Stimulated activated CD4-positive, alpha-beta T cell treated with anti-CD3 and anti-CD28 coated beads, Interleukin-1b, Interleukin-23, amount 100 ng/mL, for 1 hour (primary cell): ENCODE measurements around the gene ARRDC5.
"Not testable (repeated sequence)": the region's sequence is repeated elsewhere in the genome, so short reads cannot be mapped to it uniquely, and the experiment has no call there.

Experiments
- DNase-seq, 2 donors: peaks; one replicate each; pipeline ENCODE4 v3.0.0-alpha.2; 2020; ENCODE audit warnings: low read depth in 2 of 2

Gene ARRDC5

DNA sequence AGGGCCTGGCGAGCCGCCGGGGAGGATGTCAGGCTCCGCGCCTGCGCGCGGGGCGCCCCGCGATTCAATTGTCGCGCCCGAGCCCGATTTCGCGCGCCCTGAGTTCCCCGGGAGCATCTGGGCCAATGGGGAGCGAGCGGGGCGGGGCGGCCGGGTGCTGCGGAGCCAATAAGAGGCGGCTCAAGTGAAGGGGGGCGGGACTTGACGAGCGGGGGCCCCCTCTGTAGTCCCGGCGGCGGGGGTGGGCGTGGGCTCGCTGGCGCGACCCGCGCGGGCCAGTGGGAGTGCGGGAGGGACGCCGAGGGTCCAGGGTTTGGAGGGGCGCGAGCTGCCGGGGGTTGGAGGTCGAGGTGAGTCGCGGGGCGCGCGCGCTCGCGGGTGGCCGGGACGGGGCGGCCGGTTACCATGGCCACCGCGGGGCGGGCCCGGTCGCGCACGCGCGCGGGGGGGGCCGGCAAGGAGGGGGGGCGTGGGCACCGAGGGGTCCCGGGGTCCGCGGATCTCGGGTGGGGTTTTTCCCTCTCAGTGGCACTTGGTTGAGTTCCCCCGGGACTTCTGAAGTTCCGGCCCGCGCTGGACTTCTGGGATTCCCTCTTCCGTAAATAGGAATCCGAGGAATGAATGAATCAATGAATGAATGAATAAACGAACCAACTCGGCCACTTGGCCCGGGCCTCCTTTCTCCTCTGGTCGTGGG, 7.3 kb upstream of the ARRDC5 start:
- DNase-seq, result peak; percentile 83 to 91

DNA sequence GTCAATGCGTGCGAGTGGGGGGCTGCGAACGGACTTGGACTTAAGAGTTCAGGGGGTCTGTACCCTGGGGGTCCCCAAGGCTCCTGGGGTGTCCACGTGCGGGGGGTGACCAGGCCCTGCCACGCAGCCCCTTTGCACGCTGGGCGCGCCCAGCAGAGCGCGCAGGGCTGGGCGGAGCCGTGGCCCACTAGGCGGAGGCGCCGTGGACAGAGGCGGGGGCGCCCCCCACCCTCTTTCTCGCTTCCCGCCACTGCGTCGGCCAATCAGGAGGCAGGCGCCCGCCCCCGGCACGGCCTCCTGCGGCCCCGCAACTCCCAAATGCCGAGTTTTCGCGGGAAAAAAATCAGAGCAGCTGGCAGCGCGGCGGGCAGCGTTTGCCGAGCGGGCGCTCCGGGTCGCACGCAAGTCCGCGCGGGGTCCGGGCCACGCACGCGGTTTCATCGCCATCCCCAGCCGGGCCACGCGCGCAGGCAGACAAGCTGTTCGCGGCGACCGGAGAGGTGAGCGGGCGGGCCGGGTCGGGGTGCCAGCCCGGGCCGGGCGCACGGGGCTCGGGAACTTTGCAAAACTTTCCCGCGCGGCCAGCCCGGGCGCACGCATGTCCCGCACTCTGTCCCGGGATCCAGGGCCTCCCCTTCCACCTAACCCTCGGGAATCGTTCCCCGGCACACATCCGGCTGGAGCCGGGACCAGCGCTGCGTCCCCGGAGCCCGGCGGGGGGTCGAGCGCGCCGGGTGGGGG, 6.6 kb upstream of the ARRDC5 start, which contains the start of gene UHRF1:
Gene UHRF1 (plus strand): TSS at position 346 of the 741 bp plus-strand sequence. CDS start 1,385 bp downstream, outside the sequence.
- no peak for DNase-seq

DNA sequence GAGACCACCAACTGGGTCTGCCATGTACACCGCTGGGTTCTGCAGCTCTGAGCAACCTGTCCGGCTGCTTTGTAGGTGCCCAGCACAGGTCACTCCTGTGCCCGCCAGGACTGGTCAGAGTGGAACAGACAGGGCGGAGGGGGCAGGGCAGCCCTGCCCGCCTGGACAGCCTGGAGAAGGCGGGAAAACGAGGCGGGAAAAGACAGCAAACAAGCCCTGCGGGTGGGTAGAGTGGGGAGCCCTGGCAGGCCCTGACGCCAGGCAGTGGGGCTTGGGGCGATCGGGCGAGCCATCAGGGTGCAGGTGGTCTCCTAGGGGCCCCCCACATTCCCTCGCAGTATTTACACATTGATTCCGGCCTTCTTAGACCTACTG, 6.1 kb upstream of the ARRDC5 start:
- DNase-seq, result no peak

DNA sequence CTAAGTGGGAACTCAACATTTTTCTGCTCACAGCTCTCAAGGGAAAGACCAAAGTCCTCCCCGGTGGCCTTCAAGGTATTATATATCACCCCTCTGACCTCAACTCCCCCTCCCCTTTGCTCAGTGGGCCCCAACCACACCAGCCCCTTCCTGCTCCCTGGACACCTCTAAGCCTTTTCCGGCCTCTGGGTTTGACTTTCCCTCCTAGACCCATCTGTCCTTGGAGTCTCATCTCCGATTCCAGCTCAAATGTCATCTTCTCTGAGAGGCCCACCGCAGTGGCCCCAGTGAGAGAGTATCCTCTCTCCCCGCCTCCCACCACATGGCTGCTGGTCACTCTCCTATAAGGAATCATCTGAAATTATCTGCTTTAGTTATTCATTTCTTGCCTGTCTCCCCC, 5.7 kb upstream of the ARRDC5 start:
- DNase-seq, result no peak

DNA sequence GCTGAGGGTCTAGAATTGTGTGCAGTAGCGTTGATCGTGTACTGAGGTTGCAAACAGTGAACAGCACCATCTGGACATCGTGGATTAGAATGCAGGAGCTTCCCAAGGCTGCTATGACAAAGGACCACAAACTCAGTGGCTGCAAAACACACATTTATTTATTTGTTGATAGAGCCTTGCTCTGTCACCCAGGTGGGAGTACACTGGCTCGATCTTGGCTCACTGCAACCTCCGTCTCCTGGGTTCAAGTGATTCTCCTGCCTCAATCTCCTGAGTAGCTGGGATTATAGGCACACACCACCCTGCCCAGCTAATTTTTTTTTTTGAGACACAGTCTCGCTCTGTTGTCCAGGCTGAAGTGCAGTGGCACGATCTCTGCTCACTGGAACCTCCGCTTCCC, 4.3 kb upstream of the ARRDC5 start:
- DNase-seq, result no peak

DNA sequence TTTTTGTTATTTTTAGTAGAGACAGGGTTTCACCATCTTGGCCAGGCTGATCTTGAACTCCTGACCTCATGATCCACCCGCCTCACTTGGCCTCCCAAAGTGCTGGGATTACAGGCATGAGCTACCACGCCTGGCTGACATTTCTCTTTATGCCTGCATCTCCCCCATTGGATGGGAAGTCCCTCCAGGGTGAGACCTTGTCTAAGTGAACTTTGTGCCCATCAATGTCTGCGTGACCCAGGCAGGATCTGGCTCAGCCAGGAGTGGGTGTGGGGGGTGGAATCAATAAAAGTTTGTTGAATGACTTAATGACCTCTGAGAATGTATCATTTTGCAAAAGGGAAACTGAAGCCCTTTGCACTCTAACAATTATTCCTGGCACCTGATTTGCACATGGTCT, 1.8 kb upstream of the ARRDC5 start:
- DNase-seq, result no peak

DNA sequence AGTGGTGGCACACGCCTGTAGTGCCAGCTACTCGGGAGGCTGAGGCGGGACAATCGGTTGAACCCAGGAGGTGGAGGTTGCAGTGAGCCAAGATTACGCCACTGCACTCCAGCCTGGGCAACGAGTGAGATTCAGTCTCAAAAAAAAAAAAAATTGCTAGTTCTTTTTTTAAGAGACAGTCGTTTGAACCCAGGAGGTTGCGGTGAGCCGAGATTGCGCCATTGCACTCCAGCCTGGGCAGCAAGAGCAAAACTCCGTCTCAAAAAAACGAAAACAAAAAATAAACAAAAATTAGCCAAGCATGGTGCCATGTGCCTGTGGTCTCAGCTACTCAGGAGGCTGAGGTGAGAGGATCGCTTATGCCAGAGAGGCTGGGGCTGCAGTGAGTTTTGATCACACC, 1.8 kb downstream of the ARRDC5 start:
- DNase-seq, result not testable (repeated sequence)

DNA sequence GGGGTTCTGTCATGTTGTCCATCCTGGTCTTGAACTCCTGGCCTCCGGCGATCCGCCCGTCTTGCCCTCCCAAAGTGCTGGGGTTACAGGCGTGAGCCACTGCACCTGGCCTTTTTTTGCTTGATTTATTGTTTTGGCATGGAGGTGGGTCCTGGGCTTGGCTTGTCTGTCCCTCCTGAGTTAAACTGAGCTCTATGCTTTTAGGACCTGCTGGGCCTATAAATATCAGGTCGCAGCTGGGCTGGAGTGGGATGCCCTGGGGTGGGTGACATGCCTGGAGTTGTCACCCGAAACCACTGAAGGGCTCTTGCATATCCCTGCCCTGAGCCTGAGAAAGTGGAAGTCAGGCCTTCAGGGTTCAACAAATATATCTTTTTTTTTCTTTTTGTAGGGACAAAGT, 5.5 kb downstream of the ARRDC5 start:
- no peak for DNase-seq

DNA sequence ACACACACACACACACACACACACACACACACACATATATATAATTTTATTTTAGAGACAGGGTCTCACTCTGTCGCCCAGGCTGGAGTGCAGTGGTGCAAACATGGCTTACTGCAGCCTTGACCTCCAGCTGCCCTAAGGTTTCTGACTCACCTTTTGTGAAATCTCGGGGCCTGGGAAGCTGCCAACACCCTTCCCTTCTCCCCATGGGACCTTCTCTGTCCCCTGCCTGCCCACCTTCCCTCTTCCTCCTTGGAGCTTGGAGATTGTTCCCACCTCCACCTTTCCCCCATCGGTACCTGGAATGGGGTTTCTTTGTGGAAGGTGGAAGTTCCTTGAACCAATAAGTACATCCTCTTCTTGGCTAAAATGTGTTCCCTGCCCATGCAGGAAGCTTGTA, 6.3 kb downstream of the ARRDC5 start:
- DNase-seq, result no peak

DNA sequence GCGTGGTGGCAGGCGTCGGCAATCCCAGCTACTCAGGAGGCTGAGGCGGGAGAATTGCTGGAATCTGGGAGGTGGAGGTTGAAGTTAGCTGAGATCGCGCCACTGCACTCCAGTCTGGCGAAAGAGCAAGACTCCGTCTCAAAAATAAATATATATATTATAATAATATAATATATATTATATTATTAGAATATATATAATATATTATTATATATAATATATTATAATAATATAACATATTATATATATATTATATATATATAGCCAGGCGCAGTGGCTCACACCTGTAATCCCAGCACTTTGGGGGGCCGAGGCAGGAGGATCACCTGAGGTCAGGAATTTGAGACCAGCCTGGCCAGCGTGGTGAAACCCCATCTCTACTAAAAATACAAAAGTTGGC, 9.7 kb downstream of the ARRDC5 start:
- DNase-seq, result not testable (repeated sequence)

DNA sequence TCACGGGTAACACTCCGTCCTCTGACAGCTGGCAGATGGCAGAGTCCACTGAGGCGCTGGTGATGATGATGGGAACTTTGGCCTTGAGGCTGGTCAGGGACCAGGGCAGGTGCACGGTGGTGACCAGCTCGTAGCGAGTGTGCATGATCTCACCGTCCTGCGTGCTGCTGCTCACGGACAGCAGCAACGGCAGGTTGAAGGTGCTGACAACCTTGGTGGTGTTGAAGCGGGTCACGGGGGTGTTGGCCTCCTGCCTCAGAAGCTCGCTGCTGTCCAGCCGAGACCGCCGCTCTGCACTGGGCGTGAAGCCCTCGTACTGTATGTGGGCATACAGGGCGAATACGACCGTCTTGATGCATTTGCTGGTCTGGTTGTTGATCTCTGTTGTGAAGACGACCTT, 11.6 kb downstream of the ARRDC5 start:
- no peak for DNase-seq

DNA sequence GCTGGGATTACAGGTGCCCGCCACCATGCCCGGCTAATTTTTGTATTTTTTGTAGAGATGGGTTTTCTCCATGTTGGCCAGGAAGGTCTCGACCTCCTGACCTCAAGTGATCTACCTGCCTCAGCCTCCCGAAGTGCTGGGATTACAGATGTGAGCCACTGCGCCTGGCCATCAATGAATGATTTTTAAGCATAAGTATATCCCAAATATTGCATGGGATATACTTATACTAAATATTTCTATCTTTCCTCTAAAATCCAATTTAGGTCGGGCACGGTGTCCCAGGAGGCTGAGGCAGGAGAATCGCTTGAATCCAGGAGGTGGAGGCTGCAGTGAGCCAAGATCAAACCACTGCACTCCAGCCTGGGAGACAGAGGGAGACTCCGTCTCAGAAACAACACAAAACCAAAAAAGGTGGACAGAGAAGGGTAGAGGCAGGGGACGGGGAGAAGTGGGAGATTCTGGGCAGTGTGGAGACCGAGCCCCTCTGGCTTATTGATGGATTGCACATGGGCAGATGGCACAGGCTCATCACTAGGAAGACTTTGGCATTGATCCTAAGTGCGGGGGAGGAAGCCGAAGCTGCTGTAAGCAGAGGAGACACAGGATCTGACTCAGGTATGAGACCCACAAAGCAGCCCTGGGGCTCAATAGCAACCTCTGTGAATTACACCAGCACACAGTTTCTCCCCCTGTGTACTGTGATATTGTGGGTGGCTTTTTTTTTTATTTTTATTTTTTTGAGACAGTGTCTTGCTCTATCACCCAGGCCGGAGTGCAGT, 13.5 kb downstream of the ARRDC5 start:
- no peak for DNase-seq

DNA sequence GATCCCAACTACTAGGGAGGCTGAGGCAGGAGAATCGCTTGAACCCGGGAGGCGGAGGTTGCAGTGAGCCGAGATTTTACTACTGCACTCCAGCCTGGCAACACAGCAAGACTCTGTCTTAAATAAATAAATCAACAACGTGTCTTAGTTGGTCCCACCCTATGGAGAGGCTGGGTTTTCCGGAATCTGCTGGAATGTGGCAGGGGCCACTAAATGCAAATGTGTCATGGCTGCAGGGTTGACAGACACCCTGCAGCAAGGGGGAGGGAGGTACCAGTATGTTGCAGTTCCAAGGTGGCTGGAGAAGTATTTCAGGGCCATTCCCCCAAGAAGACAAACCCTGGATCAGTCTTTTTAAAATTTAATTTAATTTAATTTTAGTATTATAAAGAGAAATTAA, 14.9 kb downstream of the ARRDC5 start:
- not testable (repeated sequence) for DNase-seq

DNA sequence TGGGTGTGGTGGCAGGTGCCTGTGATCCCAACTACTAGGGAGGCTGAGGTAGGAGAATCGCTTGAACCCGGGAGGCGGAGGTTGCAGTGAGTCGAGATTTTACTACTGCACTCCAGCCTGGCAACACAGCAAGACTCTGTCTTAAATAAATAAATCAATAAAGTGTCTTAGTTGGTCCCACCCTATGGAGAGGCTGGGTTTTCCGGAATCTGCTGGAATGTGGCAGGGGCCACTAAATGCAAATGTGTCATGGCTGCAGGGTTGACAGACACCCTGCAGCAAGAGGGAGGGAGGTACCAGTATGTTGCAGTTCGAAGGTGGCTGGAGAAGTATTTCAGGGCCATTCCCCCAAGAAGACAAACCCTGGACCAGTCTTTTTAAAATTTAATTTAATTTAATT, 17.7 kb downstream of the ARRDC5 start:
- not testable (repeated sequence) for DNase-seq

DNA sequence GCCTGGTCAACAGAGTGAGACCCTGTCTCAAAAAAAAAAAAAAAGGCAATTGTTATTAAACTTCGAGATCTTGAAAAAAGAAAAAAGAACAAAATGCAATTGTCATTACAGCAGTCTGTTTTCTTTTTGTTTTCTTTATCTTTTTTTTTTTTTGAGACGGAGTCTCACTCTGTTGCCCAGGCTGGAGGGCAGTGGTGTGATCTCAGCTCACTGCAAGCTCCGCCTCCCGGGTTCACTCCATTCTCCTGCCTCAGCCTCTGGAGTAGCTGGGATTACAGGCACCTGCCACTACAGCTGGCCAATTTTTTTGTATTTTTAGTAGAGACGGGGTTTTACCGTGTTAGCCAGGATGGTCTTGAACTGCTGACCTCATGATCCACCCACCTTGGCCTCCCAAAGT, 19.8 kb downstream of the ARRDC5 start:
- DNase-seq, result not testable (repeated sequence)

DNA sequence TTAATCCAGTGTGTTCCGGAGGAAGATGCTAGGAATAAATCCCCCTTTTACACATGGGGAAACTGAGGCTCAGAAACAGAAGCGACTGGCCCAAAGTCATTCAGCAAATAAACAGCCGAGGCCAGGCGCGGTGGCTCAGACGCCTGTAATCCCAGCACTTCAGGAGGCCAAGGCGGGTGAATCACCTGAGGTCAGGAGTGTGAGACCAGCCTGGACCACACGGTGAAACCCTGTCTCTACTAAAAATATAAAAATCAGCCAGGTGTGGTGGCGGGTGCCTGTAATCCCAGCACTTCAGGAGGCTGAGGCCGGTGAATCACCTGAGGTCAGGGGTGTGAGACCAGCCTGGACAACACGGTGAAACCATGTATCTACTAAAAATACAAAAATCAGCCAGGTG, 23.7 kb downstream of the ARRDC5 start:
- DNase-seq, result no peak

DNA sequence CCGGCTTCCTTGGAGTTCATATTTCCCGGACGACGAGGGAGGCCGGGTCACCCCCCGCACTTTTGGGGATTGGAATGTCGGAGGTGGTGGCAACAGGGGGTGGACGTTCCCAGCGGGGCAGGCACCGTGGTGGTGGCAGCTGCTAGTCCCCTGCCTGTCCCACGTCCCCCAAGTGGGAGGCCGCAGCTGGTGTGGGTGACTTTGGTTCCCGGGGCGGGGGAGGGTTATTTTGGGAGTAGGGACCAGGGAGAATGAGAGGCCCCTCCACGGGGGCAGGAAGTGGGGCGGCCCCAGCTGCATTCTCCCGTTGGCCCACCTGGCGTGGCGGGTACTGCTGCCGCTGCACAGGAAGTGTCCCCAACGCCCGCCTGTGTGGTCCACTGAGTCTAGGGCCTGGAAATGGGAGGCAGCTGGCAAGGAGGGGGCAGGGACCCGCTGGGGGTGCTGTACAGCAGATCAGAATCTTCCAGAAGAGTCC, 24.2 kb downstream of the ARRDC5 start:
- no peak for DNase-seq

DNA sequence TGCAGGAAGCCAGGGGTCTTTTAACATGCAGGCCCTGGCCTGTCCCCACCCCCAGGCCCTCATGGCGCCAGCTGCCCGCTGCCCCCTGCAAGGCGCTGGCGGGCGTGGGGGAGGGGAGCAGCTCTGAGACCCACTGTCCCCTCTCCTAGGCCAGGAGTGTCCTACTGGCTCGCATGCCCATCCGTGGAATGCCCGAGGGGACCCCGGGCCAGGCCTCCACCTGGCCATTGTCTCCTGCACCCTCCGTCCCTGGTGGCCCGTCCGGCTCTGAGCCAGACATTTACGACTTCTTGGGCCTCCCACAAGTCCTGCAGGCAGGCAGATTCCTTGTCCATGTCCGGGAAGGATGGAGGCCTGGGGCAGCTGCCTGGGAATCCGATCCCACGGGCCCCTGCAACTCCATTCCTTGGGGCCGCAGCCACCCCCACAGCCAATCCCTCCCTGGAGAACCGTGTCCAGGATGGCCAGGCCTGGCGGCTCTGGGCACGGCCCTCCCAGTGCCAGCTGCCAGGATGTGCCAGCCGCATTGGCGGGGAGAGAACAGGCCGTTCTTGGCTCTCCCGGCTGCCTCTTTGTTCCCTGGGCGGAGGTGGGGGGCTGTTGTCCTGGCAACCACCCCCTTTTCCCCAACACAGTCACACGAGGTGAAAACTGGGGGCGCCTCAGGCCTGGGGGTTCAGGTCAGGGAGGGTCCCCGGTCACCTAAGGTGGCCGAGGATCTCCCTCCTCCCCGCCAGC, 24.8 kb downstream of the ARRDC5 start:
- DNase-seq, result no peak

DNA sequence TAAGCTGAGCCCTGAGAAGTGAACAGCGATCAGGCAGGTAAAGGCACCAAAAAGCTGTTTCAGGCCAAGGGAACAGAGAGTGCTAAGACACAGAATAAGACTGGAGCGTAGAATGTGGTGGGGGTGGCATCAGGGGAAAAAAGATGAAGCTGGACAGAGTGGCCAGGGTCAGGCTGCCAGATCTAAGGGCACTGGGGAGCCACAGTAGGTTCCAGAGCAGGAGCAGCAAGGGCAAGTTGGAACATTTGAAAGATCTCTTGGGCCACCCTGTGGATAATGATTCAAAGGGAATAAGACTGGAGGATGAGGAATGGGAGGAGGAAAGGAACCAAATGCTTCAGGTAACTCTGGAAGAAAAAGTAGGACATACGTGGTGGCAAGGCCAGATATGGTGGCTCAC, 28.8 kb downstream of the ARRDC5 start:
- DNase-seq, result no peak

DNA sequence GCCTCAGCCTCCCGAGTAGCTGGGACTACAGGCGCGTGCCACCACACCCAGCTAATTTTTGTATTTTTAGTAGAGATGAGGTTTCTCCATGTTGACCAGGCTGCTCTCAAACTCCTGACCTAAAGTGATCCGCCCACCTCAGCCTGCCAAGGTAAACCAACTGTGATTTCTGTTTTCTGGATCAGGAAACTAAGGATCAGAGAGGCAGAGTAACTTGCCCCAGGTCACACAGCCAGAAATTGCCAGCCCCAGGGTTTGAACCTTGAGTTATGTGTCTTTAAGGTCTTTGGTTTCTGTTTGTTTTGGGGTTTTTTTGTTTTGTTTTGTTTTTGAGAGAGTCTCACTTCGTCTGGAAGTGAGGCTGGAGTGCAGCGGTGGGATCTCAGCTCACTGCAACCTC, 31.0 kb downstream of the ARRDC5 start:
- DNase-seq, result no peak

DNA sequence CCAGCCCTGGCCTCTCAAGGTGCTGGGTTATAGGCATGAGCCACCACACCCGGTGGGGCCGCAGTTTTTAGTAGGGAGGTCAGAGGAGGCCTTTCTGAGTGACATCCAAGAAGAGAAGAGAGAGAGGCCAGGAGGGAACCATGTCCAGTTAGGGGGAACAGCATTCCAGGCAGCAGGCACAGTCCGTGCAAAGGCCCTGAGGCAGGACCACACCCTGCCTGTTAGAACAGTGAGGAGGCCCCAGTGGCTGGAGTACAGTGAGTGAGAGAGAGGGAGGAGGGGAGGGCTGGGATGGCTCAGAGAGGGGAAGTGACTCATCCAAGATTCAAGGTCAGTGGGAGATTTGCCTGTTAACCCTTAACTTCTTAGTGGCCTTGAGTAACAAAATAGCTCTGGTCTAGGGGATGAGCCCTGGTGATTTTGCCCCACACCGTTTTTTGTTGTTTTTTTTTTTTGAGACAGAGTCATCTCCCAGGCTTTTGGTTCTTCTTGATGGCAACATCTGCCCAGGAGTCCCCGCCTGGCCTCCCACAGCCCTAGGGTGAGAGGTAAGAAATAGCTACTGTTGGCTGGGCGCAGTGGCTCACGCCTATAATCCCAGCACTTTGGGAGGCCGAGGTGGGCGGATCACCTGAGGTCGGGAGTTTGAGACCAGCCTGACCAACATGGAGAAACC, 32.5 kb downstream of the ARRDC5 start:
- DNase-seq, result no peak
